Activated CD8-positive, alpha-beta T cell treated with anti-CD3 and anti-CD28 coated beads for 36 hours (primary cell): ENCODE results near the gene LHFPL3. TPM values are rescaled to one million over a fixed set of nuclear protein-coding genes. Genes with fewer than 3 reads are reported as not detected.

Source experiments
- ATAC-seq: fragments of 200-7000 bp; cut with Tn5 transposase; one replicate; pipeline ENCODE4 v1.10.0; 2021; ENCODE audit warnings: mild to moderate bottlenecking, moderate library complexity
- CTCF ChIA-PET: fragments of 350-600 bp; sonication (Branson Sonifier 250); formaldehyde crosslinking; loops from one replicate; lab custom pipeline; 2021; ENCODE audit warnings: antibody characterized with exemption; lab: Charles Lee
- POLR2A ChIA-PET: fragments of 350-600 bp; sonication (Branson Sonifier 250); formaldehyde crosslinking; loops from one replicate; lab custom pipeline; 2021; ENCODE audit warnings: antibody characterized with exemption; lab: Charles Lee
- DNase-seq: peaks from one replicate; pipeline ENCODE4 v3.0.0-alpha.2; 2020
- H3K27ac Mint-ChIP-seq: one replicate; pipeline ENCODE4 v1.8.0; 2021; ENCODE audit warnings: mild to moderate bottlenecking, mixed read lengths
- H3K27me3 Mint-ChIP-seq: one replicate; pipeline ENCODE4 v1.8.0; 2021; ENCODE audit warnings: mixed read lengths
- H3K36me3 Mint-ChIP-seq: one replicate; pipeline ENCODE4 v1.8.0; 2021; ENCODE audit warnings: low read depth, mixed read lengths
- H3K4me1 Mint-ChIP-seq: one replicate; pipeline ENCODE4 v1.8.0; 2021; ENCODE audit warnings: low read depth, mixed read lengths
- H3K4me3 Mint-ChIP-seq: one replicate; pipeline ENCODE4 v1.8.0; 2021; ENCODE audit warnings: mild to moderate bottlenecking, moderate library complexity, mixed read lengths
- H3K9me3 Mint-ChIP-seq: one replicate; pipeline ENCODE4 v1.8.0; 2021; ENCODE audit warnings: mixed read lengths
- intact Hi-C: fragments of 100-400 bp; cut with micrococcal nuclease; formaldehyde crosslinking; loops from one replicate; pipeline ENCODE4 v1.10.0; 2022
- total RNA-seq, 2 experiments: library from RNA; stranded (reverse); gene quantifications; one replicate each; pipeline ENCODE4 v1.2.3, GENCODE V29; 2021
- TF ChIP-seq, protein P1 (sequence below): fragments of 200-600 bp; IDR thresholded peaks from one replicate; pipeline ENCODE4 v1.8.0; 2022; ENCODE audit warnings: antibody characterized with exemption, mild to moderate bottlenecking

The LHFPL3 gene
- total RNA-seq, 2 experiments from 2014 or later: not detected

DNA sequence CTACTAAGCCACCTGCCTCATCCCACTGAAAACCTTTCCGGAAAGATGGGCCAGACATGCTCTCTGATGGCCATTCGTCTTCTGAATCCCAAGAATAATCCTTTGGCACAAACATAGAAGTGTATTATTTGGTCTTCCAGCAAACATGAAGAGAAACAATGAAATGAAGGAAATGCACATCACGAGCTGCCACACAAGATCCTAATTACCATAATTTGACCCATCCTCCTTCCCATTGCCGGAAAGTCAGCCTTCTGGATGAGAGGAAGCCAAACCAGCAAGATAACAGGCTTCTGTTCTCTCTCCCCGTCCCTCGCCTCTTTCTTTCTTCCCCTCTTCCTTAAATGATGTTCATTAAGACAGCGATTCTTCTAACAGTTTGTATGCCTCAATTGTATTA lies 466.7 kb downstream of the LHFPL3 start:
- Mint-ChIP-seq H3K27me3 (peaks cover 22% of the 10 kb centered on the region), H3K4me1 (no peaks in the 10 kb centered on the region), H3K9me3 (no peaks in the 10 kb centered on the region), H3K27ac (no peak overlapping the region), H3K4me3 (no peak overlapping the region), H3K36me3 (no peaks in the 10 kb centered on the region)
- CTCF ChIA-PET: no interaction called here
- intact Hi-C loops: no loop called here
- DNase-seq (no peak), ATAC-seq (no peak)
- TF ChIP-seq, protein P1, sequence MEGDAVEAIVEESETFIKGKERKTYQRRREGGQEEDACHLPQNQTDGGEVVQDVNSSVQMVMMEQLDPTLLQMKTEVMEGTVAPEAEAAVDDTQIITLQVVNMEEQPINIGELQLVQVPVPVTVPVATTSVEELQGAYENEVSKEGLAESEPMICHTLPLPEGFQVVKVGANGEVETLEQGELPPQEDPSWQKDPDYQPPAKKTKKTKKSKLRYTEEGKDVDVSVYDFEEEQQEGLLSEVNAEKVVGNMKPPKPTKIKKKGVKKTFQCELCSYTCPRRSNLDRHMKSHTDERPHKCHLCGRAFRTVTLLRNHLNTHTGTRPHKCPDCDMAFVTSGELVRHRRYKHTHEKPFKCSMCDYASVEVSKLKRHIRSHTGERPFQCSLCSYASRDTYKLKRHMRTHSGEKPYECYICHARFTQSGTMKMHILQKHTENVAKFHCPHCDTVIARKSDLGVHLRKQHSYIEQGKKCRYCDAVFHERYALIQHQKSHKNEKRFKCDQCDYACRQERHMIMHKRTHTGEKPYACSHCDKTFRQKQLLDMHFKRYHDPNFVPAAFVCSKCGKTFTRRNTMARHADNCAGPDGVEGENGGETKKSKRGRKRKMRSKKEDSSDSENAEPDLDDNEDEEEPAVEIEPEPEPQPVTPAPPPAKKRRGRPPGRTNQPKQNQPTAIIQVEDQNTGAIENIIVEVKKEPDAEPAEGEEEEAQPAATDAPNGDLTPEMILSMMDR: no peak
- POLR2A ChIA-PET: no interaction called here

DNA sequence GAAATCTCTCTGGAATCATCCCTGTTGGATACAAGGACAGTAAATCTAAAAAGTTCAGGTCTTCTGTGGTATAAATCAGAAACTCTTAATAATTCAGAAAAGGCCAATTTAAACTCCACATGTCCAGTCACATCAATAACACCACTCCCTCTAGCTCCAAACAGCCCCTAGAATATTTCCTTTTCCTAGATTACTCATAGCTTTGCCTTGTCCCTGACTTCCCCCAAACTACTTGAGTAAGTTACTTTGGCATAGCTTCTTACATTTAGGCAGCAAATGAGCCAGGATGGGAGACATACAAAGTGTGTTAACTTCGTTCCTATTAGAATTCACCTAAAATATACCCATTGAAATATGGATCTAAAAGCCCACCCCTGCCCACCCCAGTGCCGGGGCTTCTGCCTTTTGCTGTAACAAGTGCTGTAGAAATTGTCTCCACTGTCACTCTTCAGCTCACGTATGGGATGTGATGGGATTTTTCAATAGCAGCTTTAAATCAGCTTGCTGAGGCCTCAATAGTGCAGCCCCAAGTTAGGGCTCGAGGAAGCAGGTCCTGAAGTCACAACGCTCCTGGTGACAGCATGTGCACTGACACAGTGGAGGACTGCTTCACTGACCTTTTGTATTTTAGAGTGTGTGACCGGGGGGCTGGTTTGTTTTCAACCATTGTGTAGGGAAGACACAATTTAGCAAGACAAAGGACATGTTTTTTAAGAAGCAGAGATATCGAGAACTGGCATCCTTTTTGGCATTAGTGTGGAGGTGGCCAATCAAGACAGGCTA lies 467.4 kb downstream of the LHFPL3 start:
- intact Hi-C loops: no loop called here
- no peak overlapping the region for H3K27ac Mint-ChIP-seq

DNA sequence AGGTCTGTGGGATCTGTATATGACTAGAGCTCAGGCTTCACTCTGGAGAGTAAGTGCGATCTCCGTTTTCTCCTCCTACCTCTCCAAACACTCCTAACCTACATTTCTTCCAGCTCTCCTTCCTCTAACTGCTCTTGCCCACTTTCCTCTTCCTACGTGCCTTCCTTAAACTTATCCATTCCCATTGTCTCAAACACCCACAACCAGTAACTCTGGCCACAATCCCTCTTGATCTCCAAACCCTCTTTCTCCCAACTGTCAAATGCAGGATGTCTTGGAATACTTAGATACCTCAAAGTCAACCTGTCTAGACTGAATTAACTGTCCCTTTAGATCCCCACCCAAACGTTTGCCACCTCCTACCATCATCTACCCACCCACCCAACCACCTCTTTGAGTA lies 471.9 kb downstream of the LHFPL3 start:
- Mint-ChIP-seq H3K9me3 (no peaks in the 10 kb centered on the region), H3K4me1 (no peaks in the 10 kb centered on the region), H3K27ac (no peak overlapping the region), H3K27me3 (peaks cover 20% of the 10 kb centered on the region), H3K36me3 (no peaks in the 10 kb centered on the region), H3K4me3 (no peak overlapping the region)
- ATAC-seq (no peak), DNase-seq (no peak)
- ChIA-PET POLR2A (no interaction called here), CTCF (interaction anchor here (1.7 to 2.1 kb wide), 2 partner anchors 32 to 569 kb away, joined by 4 to 5 read pairs; no protein-coding TSS in a partner anchor)
- intact Hi-C loops: no loop called here
- TF ChIP-seq, protein P1: no peak

More for the DNA sequence above, 467.4 kb downstream of the LHFPL3 start:
- Mint-ChIP-seq H3K36me3 (no peaks in the 10 kb centered on the region), H3K4me3 (no peak overlapping the region), H3K27me3 (peaks cover 22% of the 10 kb centered on the region), H3K9me3 (no peaks in the 10 kb centered on the region), H3K4me1 (no peaks in the 10 kb centered on the region)
- TF ChIP-seq, protein P1: no peak
- ATAC-seq (no peak), DNase-seq (no peak)
- POLR2A ChIA-PET: no interaction called here
- CTCF ChIA-PET: no interaction called here

DNA sequence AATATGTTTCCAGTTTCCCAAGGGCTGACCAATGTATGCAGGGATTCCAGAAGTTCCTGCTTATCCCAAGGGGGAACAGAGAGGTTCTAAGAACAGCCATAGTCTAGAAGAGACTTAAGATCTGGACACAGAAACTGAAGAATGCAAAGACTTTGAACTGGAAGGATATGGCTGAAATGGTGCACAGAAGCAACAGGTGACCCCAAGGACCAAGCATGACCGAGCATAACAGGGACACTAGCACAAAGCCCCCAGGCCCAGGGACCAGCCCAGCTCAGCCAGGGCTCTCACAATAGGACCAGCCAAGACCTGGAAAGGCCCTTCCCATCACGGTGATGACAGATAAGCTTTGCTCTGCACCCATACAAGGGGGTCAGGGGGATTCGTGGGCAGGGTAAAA lies 472.6 kb downstream of the LHFPL3 start:
- no peak for ATAC-seq
- no peaks in the 10 kb centered on the region for H3K9me3 Mint-ChIP-seq
- H3K4me1 Mint-ChIP-seq: no peaks in the 10 kb centered on the region
- CTCF ChIA-PET: interaction anchor here (1.7 to 2.1 kb wide), 2 partner anchors 33 to 570 kb away, joined by 4 to 5 read pairs; no protein-coding TSS in a partner anchor
- H3K4me3 Mint-ChIP-seq: no peak overlapping the region
- intact Hi-C loops: no loop called here
- POLR2A ChIA-PET: no interaction called here
- H3K27ac Mint-ChIP-seq: no peak overlapping the region
- no peaks in the 10 kb centered on the region for H3K36me3 Mint-ChIP-seq
- no peak for DNase-seq
- H3K27me3 Mint-ChIP-seq: peaks cover 18% of the 10 kb centered on the region
- TF ChIP-seq, protein P1: no peak

DNA sequence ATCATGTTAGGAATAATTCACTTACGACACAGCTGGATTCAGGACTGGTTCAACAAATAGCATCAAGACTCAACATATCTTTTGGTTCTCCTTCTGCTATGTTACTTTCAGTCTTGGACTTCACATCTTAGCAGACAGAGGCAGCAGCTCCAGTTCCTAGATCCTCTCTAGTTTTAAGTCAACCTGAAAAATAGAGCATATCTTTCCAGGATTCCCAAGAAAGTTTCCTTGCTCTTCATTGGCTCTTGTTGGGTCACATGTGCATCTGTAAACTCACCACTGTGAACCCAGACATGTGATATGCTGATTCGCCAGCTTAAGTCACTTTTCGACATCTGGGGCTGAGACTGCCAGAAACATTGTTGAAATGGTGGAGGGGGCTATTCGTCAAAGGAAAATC lies 475.5 kb downstream of the LHFPL3 start:
- ChIA-PET CTCF (no interaction called here), POLR2A (no interaction called here)
- ATAC-seq (no peak), DNase-seq (no peak)
- TF ChIP-seq, protein P1: no peak
- Mint-ChIP-seq H3K9me3 (no peaks in the 10 kb centered on the region), H3K4me3 (no peak overlapping the region), H3K36me3 (no peaks in the 10 kb centered on the region), H3K27me3 (peaks cover 26% of the 10 kb centered on the region), H3K27ac (no peak overlapping the region), H3K4me1 (no peaks in the 10 kb centered on the region)
- intact Hi-C loops: no loop called here
